GM06990 (cell line): ENCODE data around the gene GRHPR.
A peak's percentile ranks its signal among the peaks of the same experiment; 100 is the strongest.

Experiments
- DNase-seq: peaks from one replicate; pipeline ENCODE4 v3.0.0-alpha.2; 2011; ENCODE audit not compliant: insufficient read length; ENCODE audit errors: extremely low read depth
- H3K27me3 ChIP-seq: replicated peaks from 2 replicates; pipeline ENCODE4 v1.6.0; 2011; ENCODE audit warnings: low read length; ENCODE audit not compliant: control insufficient read depth, insufficient read depth
- H3K36me3 ChIP-seq: 2 replicates; pipeline ENCODE4 v1.5.1; 2011; ENCODE audit warnings: low read length; ENCODE audit not compliant: control insufficient read depth, insufficient read depth
- H3K4me3 ChIP-seq: replicated peaks from 2 replicates; pipeline ENCODE4 v1.5.1; 2011; ENCODE audit warnings: low read depth, mild to moderate bottlenecking, control low read depth, low read length
- TF ChIP-seq, protein P1 (sequence below): IDR thresholded peaks from 2 replicates; pipeline ENCODE4 v1.5.1; 2011; ENCODE audit warnings: low read length, control low read depth, mild to moderate bottlenecking, inconsistent platforms; ENCODE audit not compliant: insufficient read depth, poor library complexity, severe bottlenecking

GRHPR gene

DNA sequence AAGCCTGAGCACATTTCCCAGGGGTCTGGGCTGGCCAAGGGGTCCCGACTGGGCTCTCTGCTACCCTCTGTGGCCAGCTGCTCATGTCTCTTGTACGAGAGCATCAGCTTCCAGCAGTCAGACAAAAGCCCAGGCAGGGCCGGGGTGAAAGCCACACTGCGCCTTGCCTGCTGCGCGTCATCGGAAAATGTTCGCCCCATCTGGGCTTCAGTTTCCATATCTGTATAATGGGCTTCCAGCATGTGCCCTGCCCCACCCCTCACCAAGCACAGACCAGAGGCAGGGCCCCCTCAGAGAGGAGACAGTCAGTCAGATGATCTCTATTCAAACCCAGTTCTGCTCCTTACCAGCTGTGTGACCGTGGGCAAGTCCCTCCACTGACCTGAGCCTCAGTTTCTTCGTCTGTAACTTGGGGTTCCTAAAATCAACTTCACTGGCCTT lies 8.0 kb upstream of the GRHPR start:
- H3K27me3 ChIP-seq: no peaks in the 10 kb centered on the region
- no peak overlapping the region for H3K4me3 ChIP-seq

DNA sequence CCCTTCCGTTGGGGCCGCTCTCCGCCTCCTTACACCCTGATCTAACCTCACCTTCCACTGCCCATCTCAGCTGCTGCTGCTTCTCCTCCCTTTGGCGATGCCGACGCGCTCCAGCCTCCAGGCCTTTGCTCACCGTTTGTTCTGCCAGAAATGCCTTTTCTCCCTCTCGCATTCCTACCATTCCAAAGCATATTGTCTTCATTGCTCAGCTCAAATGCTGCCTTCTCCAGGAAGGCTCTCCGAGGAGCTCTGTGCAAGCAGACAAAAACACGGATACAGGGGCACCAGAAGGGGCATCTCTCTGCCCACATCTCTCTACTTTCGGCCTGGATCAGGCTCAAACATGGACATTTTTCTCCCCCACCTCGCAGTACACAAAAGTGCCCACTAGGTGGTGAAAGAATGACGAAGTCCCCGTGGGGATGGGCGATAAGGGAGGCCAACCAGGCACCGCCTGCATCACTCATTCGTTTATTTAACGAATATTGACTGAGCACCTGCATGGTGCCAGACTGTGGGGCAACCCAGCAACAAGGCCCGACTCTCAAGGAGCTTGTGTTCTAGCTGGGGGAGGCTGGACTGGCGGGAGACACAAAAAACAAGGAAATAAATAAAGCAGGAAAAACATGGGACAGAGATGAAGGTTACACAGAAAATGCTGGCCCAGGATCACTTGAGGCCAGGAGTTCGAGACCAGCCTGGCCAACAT lies 7.3 kb upstream of the GRHPR start:
- peak; percentile 53 for DNase-seq
- Histone ChIP-seq H3K36me3 (no peaks in the 10 kb centered on the region), H3K27me3 (no peaks in the 10 kb centered on the region), H3K4me3 (no peak overlapping the region)
- TF ChIP-seq, protein P1, sequence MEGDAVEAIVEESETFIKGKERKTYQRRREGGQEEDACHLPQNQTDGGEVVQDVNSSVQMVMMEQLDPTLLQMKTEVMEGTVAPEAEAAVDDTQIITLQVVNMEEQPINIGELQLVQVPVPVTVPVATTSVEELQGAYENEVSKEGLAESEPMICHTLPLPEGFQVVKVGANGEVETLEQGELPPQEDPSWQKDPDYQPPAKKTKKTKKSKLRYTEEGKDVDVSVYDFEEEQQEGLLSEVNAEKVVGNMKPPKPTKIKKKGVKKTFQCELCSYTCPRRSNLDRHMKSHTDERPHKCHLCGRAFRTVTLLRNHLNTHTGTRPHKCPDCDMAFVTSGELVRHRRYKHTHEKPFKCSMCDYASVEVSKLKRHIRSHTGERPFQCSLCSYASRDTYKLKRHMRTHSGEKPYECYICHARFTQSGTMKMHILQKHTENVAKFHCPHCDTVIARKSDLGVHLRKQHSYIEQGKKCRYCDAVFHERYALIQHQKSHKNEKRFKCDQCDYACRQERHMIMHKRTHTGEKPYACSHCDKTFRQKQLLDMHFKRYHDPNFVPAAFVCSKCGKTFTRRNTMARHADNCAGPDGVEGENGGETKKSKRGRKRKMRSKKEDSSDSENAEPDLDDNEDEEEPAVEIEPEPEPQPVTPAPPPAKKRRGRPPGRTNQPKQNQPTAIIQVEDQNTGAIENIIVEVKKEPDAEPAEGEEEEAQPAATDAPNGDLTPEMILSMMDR: peak; percentile 87

More for the DNA sequence above, 8.0 kb upstream of the GRHPR start:
- no peaks in the 10 kb centered on the region for H3K36me3 ChIP-seq
- TF ChIP-seq, protein P1: no peak
- no peak for DNase-seq

DNA sequence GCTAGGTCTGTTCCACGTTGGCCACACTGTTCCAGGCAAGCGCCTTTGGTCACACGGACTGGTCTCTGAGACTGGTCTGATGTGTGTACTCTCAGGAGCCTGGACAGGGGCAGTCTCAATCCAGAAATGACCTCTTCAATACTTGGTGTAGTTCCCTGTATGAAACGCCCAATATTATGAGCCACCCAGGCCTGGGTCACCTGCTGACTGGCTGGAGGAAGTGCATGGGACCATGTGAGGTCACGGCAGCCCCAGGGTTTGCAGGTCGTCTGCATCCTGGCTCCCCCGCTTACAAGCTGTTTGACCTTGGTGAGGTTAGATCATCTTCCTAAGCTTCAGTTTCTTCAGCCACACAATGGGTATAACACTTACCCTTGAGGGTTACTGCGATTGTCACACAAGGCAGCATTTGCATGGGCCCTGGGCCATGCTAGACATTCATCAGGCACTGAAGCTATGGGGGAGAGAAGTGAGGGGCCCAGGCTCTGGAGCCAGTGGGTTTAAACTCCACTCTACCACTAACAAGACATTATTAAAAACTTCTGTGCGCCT lies 5.2 kb upstream of the GRHPR start:
- H3K4me3 ChIP-seq: no peak overlapping the region
- TF ChIP-seq, protein P1: no peak
- H3K27me3 ChIP-seq: no peaks in the 10 kb centered on the region
- no peaks in the 10 kb centered on the region for H3K36me3 ChIP-seq
- DNase-seq: no peak

DNA sequence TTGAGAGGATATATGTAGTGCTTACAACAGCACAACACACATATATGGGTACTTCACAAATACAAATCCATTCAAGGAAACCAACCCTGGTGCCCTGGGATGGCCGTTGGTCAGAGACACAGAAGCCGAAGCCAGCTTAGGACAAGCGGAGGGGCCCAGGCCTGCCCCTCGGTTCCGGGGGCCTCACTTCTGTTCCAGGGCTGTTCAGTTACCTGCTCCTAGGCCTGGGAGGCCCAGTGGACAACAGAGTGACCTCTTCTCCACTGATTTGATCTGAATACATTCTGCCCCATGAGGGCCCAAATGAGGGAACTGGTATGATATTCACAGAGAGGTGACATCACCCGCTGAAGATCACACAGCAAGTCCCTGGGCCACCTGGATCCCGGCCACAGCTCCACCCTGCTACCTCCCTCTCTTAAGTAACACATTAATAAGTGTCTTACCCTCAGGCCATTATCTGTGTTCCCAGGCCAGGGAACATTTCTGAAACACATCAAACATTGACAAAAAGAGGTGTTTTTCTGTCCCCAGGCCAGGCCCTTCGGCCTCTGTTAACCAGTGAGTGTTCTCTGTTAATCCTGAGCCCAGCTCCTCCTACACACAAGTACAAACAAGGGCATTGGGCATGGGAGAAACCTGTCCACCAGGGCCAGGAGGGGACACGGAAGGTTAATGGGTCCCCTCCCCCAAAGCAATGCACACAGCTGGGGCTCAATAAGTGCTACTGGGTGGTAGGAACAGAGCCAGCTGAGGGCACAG lies 4.5 kb upstream of the GRHPR start:
- no peak for DNase-seq
- H3K4me3 ChIP-seq: no peak overlapping the region
- no peaks in the 10 kb centered on the region for H3K27me3 ChIP-seq
- TF ChIP-seq, protein P1: no peak
- H3K36me3 ChIP-seq: no peaks in the 10 kb centered on the region

DNA sequence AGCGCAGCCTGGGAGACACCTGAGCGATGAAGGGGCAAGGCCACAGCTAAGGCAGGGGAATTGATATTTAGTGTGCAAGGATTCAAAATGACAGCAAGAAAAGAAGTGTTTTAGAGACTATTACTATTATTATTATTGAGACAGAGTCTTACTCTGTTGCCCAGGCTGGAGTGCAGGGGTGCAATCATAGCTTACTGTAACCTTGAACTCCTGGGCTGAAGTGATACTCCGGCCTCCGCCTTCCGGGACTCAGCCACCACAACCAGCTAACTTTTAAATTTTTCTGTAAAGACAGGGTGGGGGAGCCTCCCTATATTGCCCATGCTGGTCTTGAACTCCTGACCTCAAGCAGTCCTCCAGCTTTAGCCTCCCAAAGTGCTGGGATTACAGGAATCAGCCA lies 3.3 kb upstream of the GRHPR start:
- no peak for DNase-seq
- Histone ChIP-seq H3K36me3 (0 out of 2 replicates have a peak, but pooled peaks cover under 1% of the 10 kb centered on the region), H3K27me3 (no peaks in the 10 kb centered on the region)

More for the DNA sequence above, 3.3 kb upstream of the GRHPR start:
- TF ChIP-seq, protein P1: no peak
- H3K4me3 ChIP-seq: no peak overlapping the region
